Fibroblast of lung (primary cell): ENCODE results near the gene ATF7IP.

Source experiments
- EZH2 ChIP-seq: IDR thresholded peaks from 2 replicates; pipeline ENCODE4 v1.5.1; 2012; ENCODE audit warnings: low read length, control low read depth, mild to moderate bottlenecking; ENCODE audit errors: missing control alignments
- TF ChIP-seq, protein P1 (sequence below), 2 donors: IDR thresholded peaks in 1 of 2; conservative IDR thresholded peaks in 1 of 2; 1 replicate in 1 of 2; 2 replicates in 1 of 2; pipeline ENCODE4 v1.5.1; 2011 to 2012; ENCODE audit warnings: low read length in 2 of 2, control low read depth in 1 of 2, inconsistent platforms in 1 of 2, low read depth in 1 of 2, mild to moderate bottlenecking in 1 of 2

DNA sequence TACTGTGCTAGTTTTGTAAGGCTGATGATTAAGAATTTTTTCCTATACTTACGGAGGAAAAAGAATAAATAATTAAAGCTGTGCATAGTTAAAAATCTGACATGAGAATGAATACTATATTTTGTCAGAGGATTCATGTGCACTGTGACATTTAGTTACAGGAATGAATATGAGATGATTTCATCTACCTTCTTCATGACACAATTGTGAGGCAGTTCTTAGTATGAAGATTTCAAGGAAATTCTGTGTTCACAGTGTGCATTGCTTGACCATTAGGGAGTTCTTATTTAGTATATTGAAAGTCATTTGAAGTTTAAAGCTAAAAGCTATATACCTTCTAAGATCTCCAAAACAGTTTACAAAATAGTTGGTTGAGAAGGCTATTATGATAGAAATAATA, 70.1 kb downstream of the ATF7IP start:
- TF ChIP-seq, protein P1, sequence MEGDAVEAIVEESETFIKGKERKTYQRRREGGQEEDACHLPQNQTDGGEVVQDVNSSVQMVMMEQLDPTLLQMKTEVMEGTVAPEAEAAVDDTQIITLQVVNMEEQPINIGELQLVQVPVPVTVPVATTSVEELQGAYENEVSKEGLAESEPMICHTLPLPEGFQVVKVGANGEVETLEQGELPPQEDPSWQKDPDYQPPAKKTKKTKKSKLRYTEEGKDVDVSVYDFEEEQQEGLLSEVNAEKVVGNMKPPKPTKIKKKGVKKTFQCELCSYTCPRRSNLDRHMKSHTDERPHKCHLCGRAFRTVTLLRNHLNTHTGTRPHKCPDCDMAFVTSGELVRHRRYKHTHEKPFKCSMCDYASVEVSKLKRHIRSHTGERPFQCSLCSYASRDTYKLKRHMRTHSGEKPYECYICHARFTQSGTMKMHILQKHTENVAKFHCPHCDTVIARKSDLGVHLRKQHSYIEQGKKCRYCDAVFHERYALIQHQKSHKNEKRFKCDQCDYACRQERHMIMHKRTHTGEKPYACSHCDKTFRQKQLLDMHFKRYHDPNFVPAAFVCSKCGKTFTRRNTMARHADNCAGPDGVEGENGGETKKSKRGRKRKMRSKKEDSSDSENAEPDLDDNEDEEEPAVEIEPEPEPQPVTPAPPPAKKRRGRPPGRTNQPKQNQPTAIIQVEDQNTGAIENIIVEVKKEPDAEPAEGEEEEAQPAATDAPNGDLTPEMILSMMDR (conservative IDR thresholded peaks at IDR 0.05 in 1 of 2, IDR thresholded peaks at IDR 0.05 in 1 of 2; ENCODE audit: low read depth in 1 of 2, low read length in 2 of 2) = no peak
- no peak for TF ChIP-seq EZH2
